ENCODE data around the gene PTGDR2. TPM values are rescaled to one million over a fixed set of nuclear protein-coding genes. Genes with fewer than 3 reads are reported as not detected.
"Not testable (repeated sequence)": the region's sequence is repeated elsewhere in the genome, so short reads cannot be mapped to it uniquely, and the experiment has no call there.

Gene PTGDR2
- total RNA-seq, 1 experiment from 2014 or later = not detected

- Histone ChIP-seq H3K9ac (ENCODE audit: low read length) (no peak overlapping the region), H3K27ac (ENCODE audit: low read length) (no peak overlapping the region), H3K4me1 (ENCODE audit: insufficient read depth, low read length) (no peaks in the 10 kb centered on the region), H3K27me3 (ENCODE audit: low read length) (no peaks in the 10 kb centered on the region), H3K9me2 (replicated peaks; ENCODE audit: low read length) (no peaks in the 10 kb centered on the region), H3K36me3 (ENCODE audit: low read depth, low read length) (no peaks in the 10 kb centered on the region), H3K9me3 (ENCODE audit: low read length) (no peaks in the 10 kb centered on the region), H3K79me2 (ENCODE audit: low read length) (no peaks in the 10 kb centered on the region), H3F3A (ENCODE audit: low read length, unreplicated experiment) (no peaks in the 10 kb centered on the region), H3K4me3 (ENCODE audit: low read length) (no peak overlapping the region), H2AFZ (ENCODE audit: low read length) (no peak overlapping the region), H4K20me1 (ENCODE audit: low read length) (no peaks in the 10 kb centered on the region), H3K4me2 (ENCODE audit: low read length) (no peak overlapping the region)
- POLR2A ChIA-PET (ENCODE audit: unreplicated experiment) = no interaction called here
- BruUV-seq (replicated peaks) = no TSS peak
- CTCF ChIA-PET = no interaction called here
- no peak for ATAC-seq
- TF ChIP-seq EZH2phosphoT487 (IDR thresholded peaks at IDR 0.05; ENCODE audit: borderline replicate concordance, low read length) (no peak), EZH2 (IDR thresholded peaks at IDR 0.05; ENCODE audit: low read length, unreplicated experiment) (no peak), CTCF (conservative IDR thresholded peaks at IDR 0.05; ENCODE audit: low read depth, low read length) (no peak)
- no peak for DNase-seq
- intact Hi-C loops (cut with micrococcal nuclease) = no loop called here
Measured at GRCh38 chr11:60825118-60825517, 30.6 kb downstream of the PTGDR2 start.

- H2AFZ ChIP-seq (ENCODE audit: low read length); H3K4me1 ChIP-seq (ENCODE audit: insufficient read depth, low read length); H3K9me3 ChIP-seq (ENCODE audit: low read length); H3K4me3 ChIP-seq (ENCODE audit: low read length); H4K20me1 ChIP-seq (ENCODE audit: low read length); H3K9me2 ChIP-seq (replicated peaks; ENCODE audit: low read length); POLR2A ChIA-PET (ENCODE audit: unreplicated experiment); H3K79me2 ChIP-seq (ENCODE audit: low read length); ATAC-seq; H3K9ac ChIP-seq (ENCODE audit: low read length); H3K27me3 ChIP-seq (ENCODE audit: low read length); CTCF ChIA-PET; H3K4me2 ChIP-seq (ENCODE audit: low read length); DNase-seq; H3K27ac ChIP-seq (ENCODE audit: low read length); H3F3A ChIP-seq (ENCODE audit: low read length, unreplicated experiment); H3K36me3 ChIP-seq (ENCODE audit: low read depth, low read length); intact Hi-C loops (cut with micrococcal nuclease); BruUV-seq (replicated peaks): not testable (repeated sequence)
Measured at GRCh38 chr11:60823745-60824306, 31.9 kb downstream of the PTGDR2 start.

- Histone ChIP-seq H3K9me3 (ENCODE audit: low read length) (0 out of 2 replicates have a peak, but pooled peaks cover 2% of the 10 kb centered on the region), H3K4me3 (ENCODE audit: low read length) (no peak overlapping the region), H2AFZ (ENCODE audit: low read length) (no peak overlapping the region), H4K20me1 (ENCODE audit: low read length) (no peaks in the 10 kb centered on the region), H3K9me2 (replicated peaks; ENCODE audit: low read length) (no peaks in the 10 kb centered on the region), H3K27me3 (ENCODE audit: low read length) (no peaks in the 10 kb centered on the region), H3K36me3 (ENCODE audit: low read depth, low read length) (no peaks in the 10 kb centered on the region), H3K27ac (ENCODE audit: low read length) (no peak overlapping the region), H3F3A (ENCODE audit: low read length, unreplicated experiment) (no peaks in the 10 kb centered on the region), H3K79me2 (ENCODE audit: low read length) (no peaks in the 10 kb centered on the region), H3K4me2 (ENCODE audit: low read length) (no peak overlapping the region), H3K4me1 (ENCODE audit: insufficient read depth, low read length) (no peaks in the 10 kb centered on the region), H3K9ac (ENCODE audit: low read length) (no peak overlapping the region)
- ChIA-PET CTCF (no interaction called here), POLR2A (ENCODE audit: unreplicated experiment) (no interaction called here)
- ATAC-seq (no peak), DNase-seq (no peak)
- BruUV-seq (replicated peaks) = no TSS peak
- intact Hi-C loops (cut with micrococcal nuclease) = no loop called here
- no peak for TF ChIP-seq EZH2 (IDR thresholded peaks at IDR 0.05; ENCODE audit: low read length, unreplicated experiment)
- no peak for TF ChIP-seq CTCF (conservative IDR thresholded peaks at IDR 0.05; ENCODE audit: low read depth, low read length)
- no peak for TF ChIP-seq EZH2phosphoT487 (IDR thresholded peaks at IDR 0.05; ENCODE audit: borderline replicate concordance, low read length)
Measured at GRCh38 chr11:60821827-60822599, 33.7 kb downstream of the PTGDR2 start.
